ENCODE results near the gene UNC79.
A peak's percentile ranks its signal among the peaks of the same experiment; 100 is the strongest.
"Not testable (repeated sequence)": the region's sequence is repeated elsewhere in the genome, so short reads cannot be mapped to it uniquely, and the experiment has no call there.

The UNC79 gene

GRCh38 chr14:93496856-93497741 is 66.4 kb downstream of the UNC79 start:
- no peak for DNase-seq

DNA sequence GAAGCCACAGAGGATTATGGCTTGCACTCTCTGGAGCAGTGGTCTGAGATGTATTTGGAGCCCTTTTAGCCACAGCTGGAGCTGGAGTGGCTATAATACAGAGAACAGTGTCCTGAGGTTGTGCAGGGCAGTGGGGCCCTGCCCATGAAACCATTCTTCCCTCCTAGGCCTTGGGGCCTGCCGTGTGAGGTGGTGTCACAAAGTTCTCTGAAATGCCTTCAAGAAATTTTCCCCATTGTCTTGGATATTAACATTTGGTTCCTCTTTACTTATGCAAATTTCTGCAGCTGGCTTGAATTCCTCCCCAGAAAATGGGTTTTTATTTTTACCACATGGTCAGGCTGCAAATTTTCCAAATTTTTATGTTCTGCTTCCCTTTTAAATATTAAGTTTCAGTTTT is 79.3 kb downstream of the UNC79 start:
- no peak for DNase-seq

DNA sequence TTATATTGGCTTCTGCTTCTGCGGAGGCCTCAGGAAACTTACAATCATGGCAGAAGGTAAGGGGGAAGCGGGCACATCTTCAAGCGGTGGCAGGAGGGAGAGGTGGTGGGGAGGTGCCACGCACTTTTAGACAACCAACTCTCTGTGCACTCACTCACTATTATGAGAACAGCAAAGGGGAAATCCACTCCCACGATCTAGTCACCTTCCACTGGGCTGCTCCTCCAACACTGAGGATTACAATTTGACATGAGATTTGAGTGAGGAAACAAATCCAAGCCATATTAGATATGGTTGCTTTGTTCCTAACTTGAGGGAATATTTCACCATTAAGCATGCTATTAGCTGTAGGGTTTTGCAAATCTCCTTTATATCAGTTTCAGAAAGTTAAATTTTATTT is 80.3 kb downstream of the UNC79 start:
- DNase-seq, result no peak

- no peak for DNase-seq
These were observed 89.4 kb downstream of the UNC79 start for GRCh38 chr14:93520053-93520607.

DNA sequence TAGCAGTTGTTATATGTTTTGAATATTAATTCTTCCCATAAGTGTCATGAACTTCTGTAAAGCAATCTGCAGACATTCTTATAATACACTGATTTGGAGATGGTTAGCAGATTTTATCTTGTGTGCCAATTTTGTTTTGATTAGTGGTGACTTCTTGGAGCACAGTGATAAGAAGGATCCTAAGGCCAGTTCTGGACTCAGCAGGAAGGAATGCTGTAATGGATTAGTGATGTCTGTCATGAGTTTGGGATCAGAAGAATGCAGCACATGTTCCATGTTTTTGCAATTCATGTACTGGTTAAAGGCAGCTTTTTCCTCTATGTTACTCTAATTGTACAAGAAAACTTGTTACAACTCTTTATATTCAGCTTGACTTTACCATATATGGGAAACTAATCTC is 91.5 kb downstream of the UNC79 start:
- no peak for DNase-seq

DNA sequence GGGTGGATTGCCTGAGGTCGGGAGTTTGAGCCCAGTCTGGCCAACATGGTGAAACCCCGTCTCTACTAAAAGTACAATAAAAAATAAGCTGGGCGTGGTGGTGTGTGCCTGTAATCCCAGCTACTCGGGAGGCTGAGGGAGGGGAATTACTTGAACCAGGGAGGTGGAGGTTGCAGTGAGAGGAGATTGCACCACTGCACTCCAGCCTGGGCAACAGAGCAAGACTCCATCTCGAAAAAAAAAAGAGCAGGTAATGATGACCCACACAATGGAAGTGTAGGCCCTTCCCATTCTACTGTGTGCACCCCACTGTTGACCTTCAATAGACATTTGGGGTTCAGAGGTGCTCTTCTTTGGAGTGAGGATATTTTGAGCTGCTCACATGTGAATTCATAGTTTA is 94.5 kb downstream of the UNC79 start:
- DNase-seq, result not testable (repeated sequence)

- DNase-seq, result no peak
These were observed 95.1 kb downstream of the UNC79 start for GRCh38 chr14:93525696-93526451.

DNA sequence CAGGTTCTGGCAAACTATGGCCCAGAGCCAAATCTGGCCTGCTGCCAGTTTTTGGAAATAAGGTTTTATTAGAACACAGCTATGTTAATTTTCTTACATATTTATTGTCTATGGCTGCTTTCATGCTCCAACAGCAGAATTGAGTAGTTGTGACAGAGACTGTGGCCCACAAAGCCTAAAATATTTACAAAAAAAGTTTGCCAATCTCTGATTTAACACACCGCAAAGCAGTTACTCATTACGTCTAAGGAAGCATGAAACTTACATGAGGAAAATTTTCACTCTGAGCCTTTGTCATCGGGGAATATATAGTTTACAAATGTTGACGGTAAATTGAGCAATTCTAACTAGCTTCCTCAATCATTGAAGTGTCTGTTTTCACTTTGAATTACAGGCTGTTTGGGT is 96.5 kb downstream of the UNC79 start:
- DNase-seq, result no peak

GRCh38 chr14:93528884-93529558 is 98.3 kb downstream of the UNC79 start:
- DNase-seq, result no peak

DNA sequence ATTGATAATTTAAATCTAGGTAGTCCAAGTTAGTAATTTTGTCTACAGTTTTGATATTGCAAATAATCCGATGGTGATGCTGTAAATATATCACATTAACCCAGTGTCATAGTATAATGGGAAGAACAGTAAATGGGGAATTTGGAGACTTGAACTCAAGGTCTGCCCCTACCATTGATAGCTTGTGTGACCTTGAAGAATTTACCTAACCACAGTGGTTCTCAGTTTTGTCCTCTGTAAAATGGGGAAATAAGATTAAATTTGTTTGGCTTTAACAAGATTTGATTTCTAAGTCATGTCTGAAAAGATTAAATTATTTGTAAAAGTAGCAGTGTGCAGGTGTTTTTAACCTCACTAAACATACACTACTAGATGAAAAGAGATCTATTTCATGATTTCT is 100.9 kb downstream of the UNC79 start:
- no peak for DNase-seq

GRCh38 chr14:93532541-93532940 is 101.8 kb downstream of the UNC79 start:
- peak; percentile 34 for DNase-seq

- DNase-seq, result no peak
These were observed 102.7 kb downstream of the UNC79 start for GRCh38 chr14:93533437-93533836.

DNA sequence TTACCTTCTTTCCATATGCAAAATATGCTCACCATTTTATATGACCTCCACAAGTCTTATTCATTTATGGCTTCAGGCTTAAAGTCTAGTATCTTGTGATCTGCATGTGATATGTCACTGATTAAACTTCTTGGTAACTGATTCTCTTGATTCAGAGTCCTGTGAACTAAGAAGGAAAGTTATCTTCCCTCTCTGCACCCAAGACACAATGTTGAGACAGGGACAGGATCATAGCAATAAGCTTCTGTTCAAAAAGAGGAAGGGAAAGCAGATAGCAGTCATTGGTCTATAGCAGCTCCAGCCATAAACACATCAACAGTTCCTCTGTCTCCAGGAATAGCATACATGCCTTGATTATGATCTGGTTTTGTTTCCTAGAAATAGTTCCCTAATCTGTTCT is 103.1 kb downstream of the UNC79 start:
- no peak for DNase-seq

- no peak for DNase-seq
These were observed 104.8 kb downstream of the UNC79 start for GRCh38 chr14:93535537-93535936.

DNA sequence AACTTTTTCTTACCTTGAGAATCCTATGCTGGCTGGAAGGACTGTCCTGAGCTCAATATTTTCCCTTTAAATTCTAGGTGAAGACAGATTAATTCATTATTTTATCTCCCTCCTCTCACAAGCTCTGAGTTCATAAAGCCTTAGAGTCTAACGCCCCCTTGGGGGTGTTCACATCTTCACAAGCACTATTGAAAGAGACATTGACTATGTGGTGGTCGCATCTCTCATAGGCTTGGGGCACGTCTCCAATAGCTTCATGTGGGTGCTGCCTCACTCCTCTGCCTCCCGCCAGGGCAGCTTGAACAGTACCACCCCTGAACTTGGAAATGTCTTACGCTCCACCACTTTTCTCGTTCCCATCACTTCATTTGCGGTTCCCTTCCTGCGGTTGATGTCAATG is 106.2 kb downstream of the UNC79 start:
- DNase-seq, result peak; percentile 49

DNA sequence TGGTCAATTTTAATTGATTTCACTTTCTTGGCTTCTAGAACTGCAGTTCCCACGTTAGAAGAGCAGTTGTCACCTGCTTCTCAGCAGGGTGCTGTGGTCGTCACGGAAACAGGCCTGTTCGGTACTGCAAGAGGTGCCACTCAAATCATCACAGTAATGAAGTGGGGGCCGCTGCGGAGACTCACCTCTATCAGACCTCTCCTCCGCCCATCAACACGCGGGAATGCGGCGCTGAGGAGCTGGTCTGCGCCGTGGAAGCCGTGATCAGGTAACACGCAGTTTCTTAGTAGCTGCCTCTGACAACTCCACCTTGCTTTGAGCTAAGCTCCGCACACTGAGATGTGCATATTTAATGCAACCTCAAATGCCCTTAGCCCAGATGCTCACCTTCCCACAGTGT is 107.2 kb downstream of the UNC79 start:
- DNase-seq, result no peak

DNA sequence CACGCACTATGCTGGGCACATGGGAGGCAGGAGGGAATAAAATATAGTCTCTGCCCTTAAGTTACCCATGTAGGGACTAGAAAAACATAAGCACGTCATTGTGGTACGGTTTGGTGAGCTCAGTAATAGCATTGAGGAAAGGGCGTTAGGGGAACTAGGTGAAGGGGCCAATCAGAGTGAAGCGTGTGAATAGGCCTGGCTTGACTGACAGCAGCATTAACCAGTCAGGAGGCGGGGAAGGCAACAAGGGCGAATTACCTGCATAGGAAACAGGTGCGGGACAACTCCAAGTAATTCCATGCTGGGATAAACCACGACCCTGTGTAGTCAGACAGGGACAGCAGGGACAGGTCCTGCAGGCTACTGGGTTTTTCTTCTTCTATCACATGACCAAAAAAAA is 107.7 kb downstream of the UNC79 start:
- no peak for DNase-seq

DNA sequence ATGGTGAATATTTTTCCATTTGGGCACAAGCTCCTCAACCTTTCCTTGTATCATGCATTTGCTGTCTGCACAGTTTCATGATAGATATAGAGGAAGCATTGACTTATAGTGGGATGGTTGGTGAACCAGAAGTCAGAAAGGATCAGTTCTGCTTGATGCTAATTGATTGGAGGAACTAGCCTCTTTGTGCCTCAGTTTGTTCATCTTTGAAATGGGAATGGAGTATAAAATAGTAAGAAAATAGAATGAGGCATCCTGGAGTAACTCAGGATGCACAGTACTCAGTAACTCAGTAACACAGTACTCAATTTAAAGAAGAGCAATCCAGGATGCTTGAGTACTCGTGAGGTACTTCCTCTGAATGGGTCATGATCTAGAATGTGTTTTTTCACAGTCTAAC is 109.5 kb downstream of the UNC79 start:
- no peak for DNase-seq

GRCh38 chr14:93543766-93544165 is 113.0 kb downstream of the UNC79 start:
- DNase-seq, result no peak

- no peak for DNase-seq
These were observed 113.5 kb downstream of the UNC79 start for GRCh38 chr14:93544212-93544611.

- DNase-seq, result no peak
These were observed 115.9 kb downstream of the UNC79 start for GRCh38 chr14:93546642-93547041.

DNA sequence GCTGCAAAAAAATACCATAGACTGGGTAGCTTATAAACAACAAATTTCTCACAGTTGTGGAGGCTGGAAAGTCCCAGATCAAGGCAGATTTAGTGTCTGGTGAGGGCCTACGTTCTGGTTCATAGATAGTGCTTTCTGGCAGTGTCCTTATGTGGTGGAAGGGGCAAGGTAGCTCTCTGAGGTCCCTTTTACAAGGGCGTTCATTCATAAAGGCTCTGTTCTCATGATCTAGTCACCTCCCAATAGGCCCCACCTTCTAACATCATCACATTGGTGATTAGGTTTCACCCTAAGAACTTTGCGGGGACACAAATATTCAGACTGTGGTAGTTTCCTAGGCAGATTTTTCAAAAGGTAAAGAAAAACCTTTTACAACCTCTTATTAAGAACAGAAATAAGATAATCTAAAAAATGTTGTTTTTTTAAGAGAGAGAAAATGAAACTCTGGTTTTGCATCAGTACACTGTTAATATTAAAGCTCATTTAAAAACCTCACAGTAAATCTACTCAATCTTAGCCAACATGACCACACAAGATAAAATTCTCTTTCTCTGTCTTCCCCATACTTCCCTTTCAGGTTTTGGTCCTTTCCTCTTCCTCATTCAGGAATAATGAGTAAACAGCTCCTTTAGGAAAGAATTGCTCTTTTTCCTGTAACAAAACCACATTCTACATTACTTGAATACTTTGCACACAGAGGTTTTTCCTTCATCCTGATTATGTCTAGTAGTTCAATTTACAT is 117.5 kb downstream of the UNC79 start:
- no peak for DNase-seq

DNA sequence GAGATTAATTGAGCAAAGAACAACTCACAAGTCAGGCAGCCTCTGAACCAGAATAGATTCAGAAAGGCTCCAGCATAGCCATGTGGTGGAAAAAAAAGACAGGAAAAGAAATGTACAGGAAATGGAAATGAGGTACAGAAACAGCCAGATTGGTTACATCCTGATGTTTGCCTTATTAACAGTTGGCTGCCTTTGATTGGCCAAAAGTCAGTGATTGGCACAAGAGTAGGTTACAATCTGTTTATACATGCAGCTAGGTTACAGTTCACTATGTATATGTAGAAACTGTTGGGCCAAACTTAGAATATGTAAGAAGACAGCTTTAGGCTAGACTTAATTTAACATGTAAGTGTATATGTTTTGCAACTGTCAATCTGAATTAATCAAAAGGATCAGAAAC is 118.9 kb downstream of the UNC79 start:
- DNase-seq, result no peak
